ENCODE data around the gene TTC27. TPM values are rescaled to one million over a fixed set of nuclear protein-coding genes. Genes with fewer than 3 reads are reported as not detected.

TTC27 gene
- total and polyA plus RNA-seq, 2 of the 13 experiments (the other 11 are each of a cell fraction or from before 2014, with no cell fraction given), result 26.7 to 44.7 TPM

- TF ChIP-seq SMC3 (IDR thresholded peaks at IDR 0.05; ENCODE audit: low read length), result peak; percentile 86
- no peak for TF ChIP-seq ZNF34 (CRISPR knock-in tag; IDR thresholded peaks at IDR 0.05; ENCODE audit: borderline replicate concordance)
- TF ChIP-seq RAD21 (CRISPR knock-in tag; IDR thresholded peaks at IDR 0.05), result peak; percentile 89
- TF ChIP-seq RARA (CRISPR knock-in tag; IDR thresholded peaks at IDR 0.05), result no peak
- TF ChIP-seq MNT (IDR thresholded peaks at IDR 0.05), result no peak
- no peak for TF ChIP-seq ZNF235 (CRISPR knock-in tag; IDR thresholded peaks at IDR 0.05; ENCODE audit: borderline replicate concordance)
- 0 out of 2 replicates have a peak, but pooled peaks have one; percentile 8 for TF ChIP-seq ZNF264 (CRISPR knock-in tag; IDR thresholded peaks at IDR 0.05)
- TF ChIP-seq MAFK (conservative IDR thresholded peaks at IDR 0.05 in 1 of 2, IDR thresholded peaks at IDR 0.05 in 1 of 2; ENCODE audit: low read length in 2 of 2), result no peak
- no peak for TF ChIP-seq SKIL (CRISPR knock-in tag; IDR thresholded peaks at IDR 0.05; ENCODE audit: borderline replicate concordance)
- TF ChIP-seq CTCF (CRISPR knock-in tag; IDR thresholded peaks at IDR 0.05), result peak; percentile 85
- TF ChIP-seq MBD4 (IDR thresholded peaks at IDR 0.05; ENCODE audit: borderline replicate concordance, low read length), result no peak
- peak; percentile 89 for TF ChIP-seq STAG1 (CRISPR knock-in tag; IDR thresholded peaks at IDR 0.05)
- no peak for TF ChIP-seq ZBTB1 (CRISPR knock-in tag; IDR thresholded peaks at IDR 0.05; ENCODE audit: borderline replicate concordance)
- no peak for TF ChIP-seq HOXA3 (CRISPR knock-in tag; IDR thresholded peaks at IDR 0.05)
- TF ChIP-seq ZNF124 (CRISPR knock-in tag; IDR thresholded peaks at IDR 0.05), result 0 out of 2 replicates have a peak, but pooled peaks have one; percentile 35
- Histone ChIP-seq H3K27me3 (ENCODE audit: control insufficient read depth in 1 of 2, insufficient read depth in 2 of 2, low read length in 2 of 2) (no peaks in the 10 kb centered on the region), H3K9ac (ENCODE audit: insufficient read depth, low read depth, low read length) (no peak overlapping the region), H3K4me2 (ENCODE audit: low read depth, low read length) (no peak overlapping the region), H3K36me3 (replicated peaks in 1 of 2; ENCODE audit: control insufficient read depth in 1 of 2, insufficient read depth in 2 of 2, low read length in 2 of 2) (no peaks in the 10 kb centered on the region; a peak in 1 of 5 replicates), H2AFZ (ENCODE audit: low read length) (no peak overlapping the region), H3K9me3 (ENCODE audit: low read length) (no peaks in the 10 kb centered on the region), H3K4me1 (ENCODE audit: insufficient read depth, low read length) (peaks cover 9% of the 10 kb centered on the region), H3K27ac (ENCODE audit: extremely low read length, insufficient read depth, low read length) (no peak overlapping the region), H3K4me3 (replicated peaks in 1 of 3; ENCODE audit: insufficient read depth in 1 of 3, low read depth in 2 of 3, low read length in 3 of 3) (no peak overlapping the region), H4K20me1 (ENCODE audit: insufficient read depth, low read length) (no peaks in the 10 kb centered on the region), H3K79me2 (ENCODE audit: insufficient read depth, low read length) (no peaks in the 10 kb centered on the region)
- no TSS peak for BruUV-seq (replicated peaks)
- in situ Hi-C loops (cut with HindIII; ENCODE audit: extremely low pct_ligation_motif_present, low pct_unique_long_range_greater_than_20kb) (loop anchor here (5.0 to 25.0 kb wide), 4 partner anchors 174 to 814 kb away; partner anchors contain the start of genes FAM98A and LTBP1), intact Hi-C loops (cut with micrococcal nuclease; ENCODE audit: unreplicated experiment) (loop anchor here (1.0 to 2.0 kb wide), 6 partner anchors 173 to 810 kb away; partner anchors contain the start of gene LTBP1)
- peak; percentile 64 for FAIRE-seq
- ATAC-seq, result peak; percentile 87
- ChIA-PET CTCF (ENCODE audit: low intra/inter-chr PET ratio, low total read pairs) (interaction anchor here (1.1 to 2.8 kb wide), 3 partner anchors 173 to 623 kb away, joined by 3 to 27 read pairs (median 13); partner anchors contain the start of gene LTBP1), POLR2A (no interaction called here)
- WGBS (ENCODE audit: low lambda C conversion rate), result 73% methylated on average over 6 of the region's 6 CpGs
- DNase-seq (ENCODE audit: low spot score), result peak; percentile 48
Measured at GRCh38 chr2:32772638-32773447, 145.0 kb downstream of the TTC27 start.

Data from HepG2 (cell line).